ENCODE measurements around the gene RGS3.

GRCh38 chr9:113622600-113623400 lies 159.3 kb downstream of the RGS3 start:
- TF ChIP-seq CTCF (IDR thresholded peaks at IDR 0.05; ENCODE audit: low read length) (no peak), EZH2 (IDR thresholded peaks at IDR 0.05; ENCODE audit: borderline replicate concordance, low read length) (no peak)
